Daoy (cell line): ENCODE data around the gene SPRED2. TPM values are rescaled to one million over a fixed set of nuclear protein-coding genes. Genes with fewer than 3 reads are reported as not detected.
A peak's percentile ranks its signal among the peaks of the same experiment; 100 is the strongest.

Experiments
- DNase-seq: peaks from one replicate; pipeline ENCODE4 v3.0.0-alpha.2; 2015; ENCODE audit warnings: low read depth
- total RNA-seq: library from RNA; depleted of rRNA; stranded (reverse); fragments of >200 nt; shearing (Covaris generic); gene quantifications from 2 replicates; pipeline ENCODE4 v1.2.3, GENCODE V29; 2014

The SPRED2 gene
- total RNA-seq, 1 experiment from 2014 or later: 6.9 TPM

GRCh38 chr2:65386989-65387388, 45.4 kb downstream of the SPRED2 start:
- DNase-seq: no peak

- DNase-seq: no peak
Observed at GRCh38 chr2:65386344-65386743, 46.1 kb downstream of the SPRED2 start.

DNA sequence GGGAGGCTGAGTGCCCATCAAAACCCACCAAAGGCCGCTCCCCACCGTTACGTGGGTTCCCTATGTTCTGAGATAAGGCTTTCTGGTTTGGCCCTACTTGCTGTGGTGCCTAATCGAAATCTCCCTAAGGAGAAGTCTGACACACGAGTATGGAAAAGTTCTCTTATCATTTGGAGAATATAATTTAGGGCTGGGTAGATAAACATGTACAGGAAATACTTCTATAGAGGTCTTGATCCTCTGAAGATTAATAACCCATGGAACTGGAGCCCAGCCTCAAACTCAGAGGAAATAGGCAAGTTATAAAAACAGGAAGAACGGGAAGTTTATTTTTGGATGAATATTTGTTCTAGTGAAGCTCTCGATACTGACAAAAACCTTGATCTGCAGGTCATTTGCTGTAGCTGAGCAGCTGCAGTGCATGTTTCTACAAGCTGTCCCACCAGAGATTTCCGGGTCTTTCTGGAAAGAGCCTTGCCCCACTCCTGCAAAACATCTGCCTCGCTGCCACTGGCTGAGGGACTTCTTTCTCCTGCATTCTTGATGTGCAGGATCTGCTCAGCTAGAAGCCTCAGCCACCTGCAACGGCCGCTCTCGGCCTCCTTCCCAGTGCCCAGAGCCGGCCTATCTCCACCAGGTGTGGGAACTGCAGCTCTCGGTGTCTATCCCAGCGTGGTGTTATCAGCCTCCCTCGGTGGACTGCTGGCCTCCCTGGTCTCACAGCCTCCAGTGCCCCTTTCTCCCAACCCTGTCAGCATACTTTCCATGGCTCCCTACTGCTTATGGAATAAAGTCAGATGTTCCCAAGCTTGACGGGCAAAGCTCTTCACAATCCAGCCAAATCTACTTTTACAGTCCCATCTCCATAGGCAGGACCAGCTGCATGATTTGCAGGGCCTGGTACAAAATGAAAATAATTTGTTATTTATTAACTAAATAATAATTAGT, 48.6 kb downstream of the SPRED2 start:
- no peak for DNase-seq

DNA sequence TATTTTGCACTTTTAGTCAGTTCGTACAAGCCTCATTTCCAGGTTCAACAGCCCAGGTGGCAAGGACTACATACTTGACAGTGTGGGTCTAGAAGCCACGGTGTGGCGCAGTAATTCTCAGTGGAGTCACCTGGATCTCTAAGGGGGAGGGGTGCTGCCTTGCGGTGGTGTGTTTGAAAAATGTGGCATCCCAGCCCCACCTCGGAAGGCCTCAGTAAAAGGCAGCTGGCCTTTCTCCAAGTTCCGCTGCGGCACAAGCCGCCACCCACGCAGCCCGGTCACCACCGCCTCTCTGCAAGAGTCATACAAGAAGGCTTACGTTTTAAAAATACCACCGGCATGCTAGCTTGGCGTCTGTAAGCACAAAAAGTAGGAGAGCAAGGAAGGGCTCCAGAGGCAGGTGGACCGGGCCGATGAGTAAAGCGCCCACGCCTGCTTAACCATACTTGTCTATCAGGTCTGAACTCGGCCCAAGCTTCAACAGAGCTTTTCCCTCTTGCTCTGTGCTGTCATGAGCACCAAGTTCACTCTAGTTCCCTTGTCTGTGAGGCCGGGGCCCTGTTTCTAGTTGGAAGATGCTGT, 49.5 kb downstream of the SPRED2 start:
- peak; percentile 92 for DNase-seq

GRCh38 chr2:65382323-65382722, 50.1 kb downstream of the SPRED2 start:
- no peak for DNase-seq

DNA sequence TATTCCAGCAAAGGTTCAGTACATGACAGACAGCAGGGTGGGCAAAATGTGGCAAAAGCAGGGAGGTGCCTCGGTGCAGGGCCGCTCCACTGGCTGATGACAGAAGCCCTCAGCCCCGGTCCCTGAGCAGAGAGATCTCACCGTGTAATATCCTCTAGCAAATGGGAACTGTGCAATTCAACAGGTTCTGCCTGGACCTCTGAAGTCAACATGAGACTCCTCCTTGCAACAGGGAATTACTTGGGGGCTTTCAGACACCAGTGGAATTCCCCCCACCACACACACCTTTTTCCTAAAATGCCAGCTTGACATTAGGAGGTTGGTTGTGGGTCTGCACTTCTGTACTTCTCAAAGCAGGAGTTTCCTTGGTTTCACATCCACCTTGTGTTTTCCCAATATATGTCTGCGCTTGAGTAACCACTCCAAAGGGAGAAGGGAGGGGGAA, 50.8 kb downstream of the SPRED2 start:
- DNase-seq: no peak

DNA sequence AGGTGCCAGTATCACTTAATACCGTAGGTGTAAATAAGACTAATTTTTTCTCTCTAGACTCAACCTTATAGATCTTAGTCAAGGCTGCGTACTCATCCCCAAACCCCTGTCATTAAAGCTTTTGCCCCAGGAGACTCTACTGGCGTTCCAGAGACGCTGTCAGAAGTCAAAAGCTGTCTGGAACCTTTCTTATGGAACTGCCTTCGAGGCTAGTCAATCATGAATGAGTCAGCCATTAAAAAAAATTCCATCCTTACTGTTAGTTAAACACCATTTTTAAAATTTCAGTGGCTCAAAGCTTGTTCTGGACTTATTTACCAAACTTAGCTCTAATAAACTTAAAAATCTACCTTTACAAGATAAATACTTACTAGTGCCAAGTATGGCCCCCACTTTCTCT, 52.1 kb downstream of the SPRED2 start:
- DNase-seq: no peak

GRCh38 chr2:65379721-65380171, 52.7 kb downstream of the SPRED2 start:
- DNase-seq: no peak

- DNase-seq: no peak
Observed at GRCh38 chr2:65379223-65379622, 53.2 kb downstream of the SPRED2 start.

- no peak for DNase-seq
Observed at GRCh38 chr2:65378290-65378689, 54.1 kb downstream of the SPRED2 start.

DNA sequence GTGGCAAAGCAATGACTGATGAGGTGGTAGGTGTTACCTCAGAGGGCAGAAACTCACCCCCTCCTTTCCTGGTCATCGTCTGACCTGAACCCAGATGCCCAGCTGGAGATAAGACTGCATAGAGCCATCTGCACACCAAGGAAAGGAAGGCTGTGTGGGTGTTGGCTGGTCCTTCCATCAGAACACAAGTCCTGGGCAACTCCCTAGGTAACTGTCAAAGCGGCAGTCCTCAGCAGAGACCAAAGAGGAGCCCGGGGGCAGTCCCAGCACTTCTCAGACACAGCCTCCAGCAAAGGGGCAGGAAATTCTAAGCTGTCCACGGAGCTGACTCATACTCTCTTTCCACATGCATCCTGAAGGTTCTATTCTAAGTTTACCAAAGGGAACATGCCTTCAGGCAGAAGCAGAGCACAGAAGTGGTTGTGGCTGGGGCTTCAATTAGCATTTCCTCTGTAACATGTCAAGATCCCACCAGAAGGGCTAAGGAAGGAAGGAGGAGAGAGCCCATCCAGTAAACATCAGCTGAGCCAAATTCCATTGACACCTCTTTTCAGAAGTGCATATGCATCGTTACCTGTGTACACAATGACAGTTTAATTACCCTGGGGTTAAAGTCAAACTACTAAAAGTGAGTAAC, 54.7 kb downstream of the SPRED2 start:
- DNase-seq: peak; percentile 87

DNA sequence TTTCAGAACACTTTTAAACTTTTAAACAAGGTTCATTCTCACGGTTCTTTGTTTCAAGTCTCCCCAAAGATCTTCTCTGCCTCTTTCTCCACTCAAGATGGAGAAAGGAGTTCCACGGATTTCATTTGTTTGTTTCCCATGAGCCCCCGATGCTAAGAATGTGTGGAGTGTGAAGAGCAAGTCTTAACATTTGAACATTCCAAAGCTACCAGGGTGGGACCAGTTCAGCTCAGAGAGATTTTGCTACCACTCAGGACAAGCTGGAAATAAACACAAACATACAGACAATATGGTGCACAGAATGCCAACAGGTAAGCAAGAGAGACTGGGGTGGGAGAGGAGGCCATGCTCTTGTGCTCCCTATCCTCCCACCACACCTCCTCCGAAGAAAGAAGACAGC, 56.7 kb downstream of the SPRED2 start:
- DNase-seq: no peak

DNA sequence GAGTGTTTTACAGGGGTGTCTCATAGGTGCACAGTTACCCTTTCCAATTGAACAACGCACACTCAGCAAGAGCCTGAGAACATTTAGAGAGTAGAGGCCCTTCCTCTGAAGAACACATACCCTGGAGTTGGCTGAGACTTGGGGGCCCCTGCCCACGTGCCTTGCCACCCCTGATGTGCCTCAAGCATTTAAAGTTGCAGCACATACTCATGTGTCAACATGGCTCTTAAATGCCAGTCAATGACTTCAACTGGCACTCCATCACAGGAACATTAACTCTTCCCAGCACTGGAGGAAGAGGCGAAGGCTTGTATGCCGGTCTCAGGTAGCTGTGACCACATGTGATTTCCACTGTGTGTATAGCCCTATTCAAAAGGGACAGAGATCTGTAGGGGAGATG, 57.4 kb downstream of the SPRED2 start:
- DNase-seq: no peak

DNA sequence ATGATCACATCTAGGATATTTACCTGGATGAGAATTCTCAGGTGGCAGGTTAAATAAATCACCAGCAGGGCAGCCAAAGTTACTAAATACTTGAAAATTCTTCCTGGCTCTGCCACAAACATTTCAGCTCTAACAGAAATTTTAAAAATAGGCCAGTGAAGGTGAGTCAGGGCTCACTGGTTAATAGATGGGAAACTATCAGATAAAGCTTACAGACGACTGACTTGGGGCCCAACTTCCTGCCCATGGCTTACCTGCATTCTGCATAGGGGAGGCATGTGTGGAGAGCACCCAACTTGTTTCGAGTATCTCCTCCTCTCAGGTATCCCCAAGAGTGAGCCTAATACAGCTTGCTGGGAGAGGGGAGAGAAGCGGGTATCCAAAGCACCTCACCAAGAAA, 57.8 kb downstream of the SPRED2 start:
- DNase-seq: no peak

DNA sequence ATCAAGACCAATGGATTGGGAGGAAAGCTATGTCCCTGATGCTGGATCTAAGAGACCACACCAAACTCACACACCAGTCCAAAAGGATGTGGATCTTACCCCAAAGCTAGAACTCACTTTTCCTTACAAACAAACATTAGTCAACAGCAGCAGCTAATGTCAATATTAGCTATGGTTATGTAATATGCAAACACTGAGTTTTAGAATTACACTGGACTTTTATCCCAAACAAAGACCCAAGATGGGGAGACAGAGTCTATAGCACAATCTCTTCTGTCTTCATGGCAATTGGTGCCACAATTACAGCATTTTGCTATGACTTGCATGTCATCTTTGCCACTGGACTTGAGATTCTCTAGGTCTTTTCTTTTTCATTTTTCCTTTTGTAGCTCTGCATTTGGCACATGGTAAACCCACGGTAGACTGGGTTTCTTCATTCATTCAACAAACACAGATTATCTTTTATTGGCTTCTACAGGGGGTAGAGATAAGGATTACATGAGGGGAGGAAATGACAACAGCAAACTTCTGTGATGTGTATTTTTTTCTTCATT, 59.0 kb downstream of the SPRED2 start:
- no peak for DNase-seq

DNA sequence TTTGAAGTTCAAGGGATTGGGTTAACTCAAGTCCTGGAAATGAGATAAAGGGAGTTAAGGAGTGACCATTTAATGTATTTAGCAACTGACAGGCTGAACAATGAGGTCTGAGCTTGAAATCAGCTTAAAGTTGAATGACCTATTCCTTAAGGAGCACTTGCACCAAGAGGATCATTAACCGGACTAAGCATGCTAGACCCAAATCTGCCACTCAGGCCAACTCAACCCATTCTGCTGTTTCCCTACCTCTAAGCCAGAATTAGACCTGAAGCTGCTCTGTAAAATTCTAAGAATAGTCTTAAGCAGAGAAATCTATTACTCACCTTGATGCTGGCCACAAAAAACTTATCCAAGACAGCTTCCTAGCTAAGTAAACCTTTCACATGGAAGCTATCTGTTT, 59.8 kb downstream of the SPRED2 start:
- DNase-seq: no peak

DNA sequence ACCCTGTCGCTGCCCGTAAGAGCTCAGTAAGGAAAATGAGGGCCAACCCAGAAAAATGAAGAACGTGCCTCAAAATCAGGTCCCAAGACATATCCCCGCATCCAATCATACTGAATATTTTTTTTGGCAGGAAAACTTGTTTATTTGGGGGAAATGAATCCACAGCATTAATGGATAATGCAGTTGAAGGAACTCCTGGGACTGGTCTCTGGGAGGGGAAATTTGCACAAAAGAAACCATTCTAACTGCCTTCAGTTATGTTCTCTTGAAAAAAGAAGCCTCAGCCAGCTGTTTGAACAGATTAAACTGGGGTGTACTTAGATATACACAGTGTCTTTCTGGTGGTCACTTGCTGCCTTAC, 61.3 kb downstream of the SPRED2 start:
- DNase-seq: no peak

- no peak for DNase-seq
Observed at GRCh38 chr2:65370387-65371073, 61.9 kb downstream of the SPRED2 start.

DNA sequence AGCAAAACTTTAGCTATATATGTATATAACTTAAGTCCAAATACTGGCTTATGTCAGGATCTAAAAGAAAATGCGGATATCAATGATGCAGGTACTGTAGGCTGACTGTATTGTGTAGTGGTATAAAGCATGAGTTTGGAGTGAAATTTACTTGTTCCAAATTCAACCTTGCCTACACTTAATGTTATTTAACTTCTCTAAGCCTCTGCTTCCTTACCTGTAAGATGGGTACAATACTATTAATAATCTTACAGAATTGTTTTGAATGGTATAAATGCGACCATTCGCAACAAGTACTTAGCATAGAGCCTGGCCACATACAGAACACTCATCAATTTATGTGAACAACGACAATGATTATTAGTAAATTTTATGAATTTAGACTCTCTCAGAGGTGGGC, 62.4 kb downstream of the SPRED2 start:
- no peak for DNase-seq

- DNase-seq: no peak
Observed at GRCh38 chr2:65369574-65369973, 62.8 kb downstream of the SPRED2 start.

- no peak for DNase-seq
Observed at GRCh38 chr2:65368468-65368867, 63.9 kb downstream of the SPRED2 start.

DNA sequence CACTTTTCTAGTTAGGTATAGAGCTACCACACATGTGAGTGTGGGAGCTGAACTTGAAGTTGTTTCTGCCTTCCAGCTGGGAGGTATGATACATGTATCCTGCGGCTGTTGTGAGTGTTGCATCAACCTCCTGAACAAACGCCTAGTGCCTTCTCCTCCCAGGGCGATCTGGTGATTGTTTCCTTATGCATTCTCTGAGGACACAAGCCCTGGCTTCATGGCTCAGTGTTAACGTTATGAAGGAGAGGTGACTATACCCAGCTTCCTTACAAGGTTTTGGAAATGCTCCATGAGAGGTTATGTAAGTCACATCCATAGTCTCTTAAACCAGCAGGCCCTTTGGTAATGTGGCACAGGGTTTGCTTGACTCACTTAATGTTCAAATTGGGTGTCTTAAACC, 64.9 kb downstream of the SPRED2 start:
- DNase-seq: peak; percentile 94
